HL-60 (cell line): Measurements from ENCODE around the gene GABRB1.
"Not testable (repeated sequence)": the region's sequence is repeated elsewhere in the genome, so short reads cannot be mapped to it uniquely, and the experiment has no call there.

ENCODE experiments used
- DNase-seq, 2 experiments: peaks; one replicate each; pipeline ENCODE4 v3.0.0-alpha.2; 2010 to 2020; ENCODE audit warnings: low read depth in 1 of 2, low spot score in 1 of 2
- H3K27ac ChIP-seq: fragments of 250-450 bp; sonication (Bioruptor Pico); replicated peaks from 2 replicates; pipeline ENCODE4 v1.5.1; 2020; ENCODE audit warnings: mild to moderate bottlenecking, moderate library complexity
- H3K27me3 ChIP-seq: fragments of 250-450 bp; sonication (Bioruptor Pico); 2 replicates; pipeline ENCODE4 v1.5.1; 2021; ENCODE audit warnings: mild to moderate bottlenecking, moderate library complexity; ENCODE audit not compliant: insufficient read depth, poor library complexity, severe bottlenecking
- H3K4me3 ChIP-seq: replicated peaks from 2 replicates; pipeline ENCODE4 v1.5.1; 2011; ENCODE audit warnings: mild to moderate bottlenecking, control low read depth, low read length; ENCODE audit not compliant: insufficient read depth
- GABPA ChIP-seq: IDR thresholded peaks from 2 replicates; pipeline ENCODE4 v1.6.1; 2012; ENCODE audit warnings: low read depth
- POLR2AphosphoS5 ChIP-seq: IDR thresholded peaks from 2 replicates; pipeline ENCODE4 v1.6.1; 2012; ENCODE audit warnings: low read depth
- SPI1 ChIP-seq: IDR thresholded peaks from 2 replicates; pipeline ENCODE4 v1.6.1; 2012; ENCODE audit warnings: low read depth, mild to moderate bottlenecking, borderline replicate concordance
- TF ChIP-seq, protein P1 (sequence below): IDR thresholded peaks from one replicate; pipeline ENCODE4 v1.5.1; 2011; ENCODE audit warnings: low read length, control low read depth, inconsistent platforms; ENCODE audit not compliant: insufficient read depth
- TF ChIP-seq, protein P2 (sequence below): IDR thresholded peaks from 2 replicates; pipeline ENCODE4 v1.6.1; 2012; ENCODE audit warnings: low read depth; ENCODE audit not compliant: insufficient replicate concordance

Gene GABRB1

DNA sequence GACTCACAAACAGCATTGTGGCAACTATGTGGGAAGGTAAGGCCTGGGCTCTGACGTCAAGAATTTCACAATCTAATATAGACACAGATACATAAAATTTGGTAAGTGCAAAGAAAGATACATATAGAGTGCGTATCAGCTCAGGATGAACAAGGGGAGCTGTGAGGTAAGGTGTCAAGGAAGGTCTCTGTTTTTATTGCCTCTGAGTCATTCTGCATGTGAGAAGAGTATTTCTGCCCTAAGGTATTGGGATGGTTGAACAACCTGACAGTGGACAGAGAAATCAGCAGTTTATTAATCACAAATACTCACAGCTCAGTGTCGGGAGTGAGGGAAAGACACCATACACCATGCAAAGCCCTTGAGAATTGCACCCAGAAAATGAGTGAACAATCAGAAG lies 342.3 kb downstream of the GABRB1 start:
- H3K4me3 ChIP-seq = no peak overlapping the region
- TF ChIP-seq, protein P1, sequence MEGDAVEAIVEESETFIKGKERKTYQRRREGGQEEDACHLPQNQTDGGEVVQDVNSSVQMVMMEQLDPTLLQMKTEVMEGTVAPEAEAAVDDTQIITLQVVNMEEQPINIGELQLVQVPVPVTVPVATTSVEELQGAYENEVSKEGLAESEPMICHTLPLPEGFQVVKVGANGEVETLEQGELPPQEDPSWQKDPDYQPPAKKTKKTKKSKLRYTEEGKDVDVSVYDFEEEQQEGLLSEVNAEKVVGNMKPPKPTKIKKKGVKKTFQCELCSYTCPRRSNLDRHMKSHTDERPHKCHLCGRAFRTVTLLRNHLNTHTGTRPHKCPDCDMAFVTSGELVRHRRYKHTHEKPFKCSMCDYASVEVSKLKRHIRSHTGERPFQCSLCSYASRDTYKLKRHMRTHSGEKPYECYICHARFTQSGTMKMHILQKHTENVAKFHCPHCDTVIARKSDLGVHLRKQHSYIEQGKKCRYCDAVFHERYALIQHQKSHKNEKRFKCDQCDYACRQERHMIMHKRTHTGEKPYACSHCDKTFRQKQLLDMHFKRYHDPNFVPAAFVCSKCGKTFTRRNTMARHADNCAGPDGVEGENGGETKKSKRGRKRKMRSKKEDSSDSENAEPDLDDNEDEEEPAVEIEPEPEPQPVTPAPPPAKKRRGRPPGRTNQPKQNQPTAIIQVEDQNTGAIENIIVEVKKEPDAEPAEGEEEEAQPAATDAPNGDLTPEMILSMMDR = no peak
- TF ChIP-seq, protein P2, sequence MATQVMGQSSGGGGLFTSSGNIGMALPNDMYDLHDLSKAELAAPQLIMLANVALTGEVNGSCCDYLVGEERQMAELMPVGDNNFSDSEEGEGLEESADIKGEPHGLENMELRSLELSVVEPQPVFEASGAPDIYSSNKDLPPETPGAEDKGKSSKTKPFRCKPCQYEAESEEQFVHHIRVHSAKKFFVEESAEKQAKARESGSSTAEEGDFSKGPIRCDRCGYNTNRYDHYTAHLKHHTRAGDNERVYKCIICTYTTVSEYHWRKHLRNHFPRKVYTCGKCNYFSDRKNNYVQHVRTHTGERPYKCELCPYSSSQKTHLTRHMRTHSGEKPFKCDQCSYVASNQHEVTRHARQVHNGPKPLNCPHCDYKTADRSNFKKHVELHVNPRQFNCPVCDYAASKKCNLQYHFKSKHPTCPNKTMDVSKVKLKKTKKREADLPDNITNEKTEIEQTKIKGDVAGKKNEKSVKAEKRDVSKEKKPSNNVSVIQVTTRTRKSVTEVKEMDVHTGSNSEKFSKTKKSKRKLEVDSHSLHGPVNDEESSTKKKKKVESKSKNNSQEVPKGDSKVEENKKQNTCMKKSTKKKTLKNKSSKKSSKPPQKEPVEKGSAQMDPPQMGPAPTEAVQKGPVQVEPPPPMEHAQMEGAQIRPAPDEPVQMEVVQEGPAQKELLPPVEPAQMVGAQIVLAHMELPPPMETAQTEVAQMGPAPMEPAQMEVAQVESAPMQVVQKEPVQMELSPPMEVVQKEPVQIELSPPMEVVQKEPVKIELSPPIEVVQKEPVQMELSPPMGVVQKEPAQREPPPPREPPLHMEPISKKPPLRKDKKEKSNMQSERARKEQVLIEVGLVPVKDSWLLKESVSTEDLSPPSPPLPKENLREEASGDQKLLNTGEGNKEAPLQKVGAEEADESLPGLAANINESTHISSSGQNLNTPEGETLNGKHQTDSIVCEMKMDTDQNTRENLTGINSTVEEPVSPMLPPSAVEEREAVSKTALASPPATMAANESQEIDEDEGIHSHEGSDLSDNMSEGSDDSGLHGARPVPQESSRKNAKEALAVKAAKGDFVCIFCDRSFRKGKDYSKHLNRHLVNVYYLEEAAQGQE = no peak
- TF ChIP-seq SPI1 = no peak
- TF ChIP-seq GABPA = no peak
- TF ChIP-seq POLR2AphosphoS5 = no peak
- H3K27ac ChIP-seq = peak overlapping the region; percentile 70
- no peaks in the 10 kb centered on the region for H3K27me3 ChIP-seq
- DNase-seq = peak in 1 of 2 experiments; percentile 42

DNA sequence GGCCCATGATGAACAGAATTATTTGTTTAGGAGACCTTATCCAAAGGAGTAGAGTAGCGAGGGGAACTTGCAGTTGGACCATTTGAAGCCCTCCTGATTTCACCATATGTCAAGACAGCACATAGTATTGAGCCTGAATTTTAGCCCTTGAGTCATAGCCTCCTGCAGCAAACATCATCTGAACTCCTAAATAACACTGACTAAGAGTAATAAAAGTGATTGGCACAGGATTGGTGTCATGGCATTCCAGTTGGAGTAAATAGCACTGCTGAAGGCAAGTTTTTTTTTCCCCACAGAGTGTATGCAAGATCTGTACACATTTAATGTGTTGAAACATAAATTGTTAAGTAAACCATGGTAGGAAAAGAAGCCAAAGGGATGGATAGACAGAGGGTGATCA lies 343.1 kb downstream of the GABRB1 start:
- Histone ChIP-seq H3K27me3 (no peaks in the 10 kb centered on the region), H3K4me3 (no peak overlapping the region), H3K27ac (no peak overlapping the region)
- TF ChIP-seq, protein P2 = no peak
- no peak for TF ChIP-seq SPI1
- TF ChIP-seq, protein P1 = no peak
- TF ChIP-seq GABPA = no peak
- TF ChIP-seq POLR2AphosphoS5 = no peak
- DNase-seq = no peak

DNA sequence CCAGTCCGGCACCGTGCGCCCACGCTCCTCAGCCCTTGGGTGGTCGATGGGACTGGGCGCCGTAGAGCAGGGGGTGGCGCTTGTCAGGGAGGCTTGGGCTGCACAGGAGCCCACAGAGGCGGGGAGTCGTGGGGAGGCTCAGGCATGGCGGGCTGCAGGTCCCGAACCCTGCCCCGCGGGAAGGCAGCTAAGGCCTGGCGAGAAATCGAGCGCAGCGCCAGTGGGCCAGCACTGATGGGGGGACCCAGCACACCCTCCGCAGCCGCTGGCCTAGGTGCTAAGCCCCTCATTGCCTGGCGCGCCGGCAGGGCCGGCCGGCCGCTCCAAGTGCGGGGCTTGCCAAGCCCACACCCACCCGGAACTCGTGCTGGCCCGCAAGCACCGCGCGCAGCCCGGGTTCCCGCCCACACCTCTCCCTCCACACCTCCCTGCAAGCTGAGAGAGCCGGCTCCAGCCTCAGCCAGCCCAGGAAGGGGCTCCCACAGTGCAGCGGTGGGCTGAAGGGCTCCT lies 346.7 kb downstream of the GABRB1 start:
- not testable (repeated sequence) for DNase-seq, H3K27me3 ChIP-seq, H3K4me3 ChIP-seq, H3K27ac ChIP-seq

DNA sequence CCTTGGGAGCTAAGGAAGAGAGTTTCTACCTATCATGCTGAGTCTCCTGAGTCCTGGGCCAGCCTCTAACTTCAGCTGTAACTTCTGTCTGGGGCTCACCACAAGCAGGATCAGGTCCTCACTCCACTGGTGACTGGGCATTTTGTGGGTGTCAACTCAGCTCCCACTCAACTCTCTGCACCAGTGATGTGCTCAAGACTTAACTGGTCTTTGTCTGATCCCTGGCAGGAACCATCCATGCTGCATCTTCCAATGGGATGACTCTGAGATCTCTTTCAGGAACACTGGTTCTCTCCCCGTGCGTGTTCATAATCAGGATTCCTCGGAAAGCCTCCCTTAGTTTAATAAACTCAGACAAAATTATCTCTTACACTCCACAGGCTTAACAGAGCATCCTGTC lies 349.8 kb downstream of the GABRB1 start:
- Histone ChIP-seq H3K27me3 (no peaks in the 10 kb centered on the region), H3K4me3 (no peak overlapping the region), H3K27ac (no peak overlapping the region)
- TF ChIP-seq GABPA = no peak
- no peak for TF ChIP-seq SPI1
- TF ChIP-seq, protein P1 = no peak
- TF ChIP-seq POLR2AphosphoS5 = no peak
- TF ChIP-seq, protein P2 = no peak
- DNase-seq = no peak
